Activated T-cell treated with anti-CD3 and anti-CD28 coated beads, Interleukin-2, amount 50 U/mL, for 48 hours (primary cell): ENCODE data around the gene N4BP2L1.
A peak's percentile ranks its signal among the peaks of the same experiment; 100 is the strongest.

Experiments
- DNase-seq, 2 experiments: peaks; one replicate each; pipeline ENCODE4 v3.0.0-alpha.2; 2020

Gene N4BP2L1

GRCh38 chr13:32430018-32430747, 2.3 kb upstream of the N4BP2L1 start:
- DNase-seq = no peak

- DNase-seq = no peak
Measured at GRCh38 chr13:32429433-32429909, 1.5 kb upstream of the N4BP2L1 start.

- DNase-seq = peak; percentile 26 to 30
Measured at GRCh38 chr13:32428581-32429432, 877 bp upstream of the N4BP2L1 start.

GRCh38 chr13:32426990-32427851, 709 bp downstream of the N4BP2L1 start:
- DNase-seq = peak; percentile 69 to 78

- peak; percentile 58 to 59 for DNase-seq
Measured at GRCh38 chr13:32426191-32426989, 1.5 kb downstream of the N4BP2L1 start.

- no peak for DNase-seq
Measured at GRCh38 chr13:32425158-32425557, 2.8 kb downstream of the N4BP2L1 start.

GRCh38 chr13:32423592-32423991, 4.3 kb downstream of the N4BP2L1 start:
- DNase-seq = no peak

- DNase-seq = no peak
Measured at GRCh38 chr13:32419862-32420261, 8.1 kb downstream of the N4BP2L1 start.

GRCh38 chr13:32417995-32418394, 9.9 kb downstream of the N4BP2L1 start:
- DNase-seq = no peak

- DNase-seq = no peak
Measured at GRCh38 chr13:32415019-32415418, 12.9 kb downstream of the N4BP2L1 start.

- no peak for DNase-seq
Measured at GRCh38 chr13:32414580-32414979, 13.3 kb downstream of the N4BP2L1 start.

- DNase-seq = no peak
Measured at GRCh38 chr13:32413284-32413683, 14.6 kb downstream of the N4BP2L1 start.

GRCh38 chr13:32409561-32410421, 18.1 kb downstream of the N4BP2L1 start:
- no peak for DNase-seq

GRCh38 chr13:32409001-32409313, 19.0 kb downstream of the N4BP2L1 start:
- no peak for DNase-seq

- no peak for DNase-seq
Measured at GRCh38 chr13:32408296-32409000, 19.5 kb downstream of the N4BP2L1 start.

GRCh38 chr13:32407854-32408253, 20.1 kb downstream of the N4BP2L1 start:
- peak in 1 of 2 experiments; percentile 36 for DNase-seq

GRCh38 chr13:32403108-32403507, 24.8 kb downstream of the N4BP2L1 start:
- no peak for DNase-seq

- DNase-seq = no peak
Measured at GRCh38 chr13:32391101-32391619, 36.8 kb downstream of the N4BP2L1 start.

- no peak for DNase-seq
Measured at GRCh38 chr13:32390484-32390883, 37.4 kb downstream of the N4BP2L1 start.

- no peak for DNase-seq
Measured at GRCh38 chr13:32390048-32390447, 37.9 kb downstream of the N4BP2L1 start.
